ENCODE measurements around the gene RNF150. TPM values are rescaled to one million over a fixed set of nuclear protein-coding genes. Genes with fewer than 3 reads are reported as not detected.
A peak's percentile ranks its signal among the peaks of the same experiment; 100 is the strongest.

Gene RNF150
- total and polyA plus RNA-seq, 2 of the 8 experiments (the other 6 are each of a cell fraction or from before 2014, with no cell fraction given), result 3.4 to 4.8 TPM

GRCh38 chr4:141109983-141110382 is 23.3 kb downstream of the RNF150 start:
- Histone ChIP-seq H3K9me3 (ENCODE audit: insufficient read depth in 2 of 2, low read depth in 1 of 2, low read length in 1 of 2) (no peaks in the 10 kb centered on the region), H4K8ac (ENCODE audit: extremely low read depth, insufficient read depth, low read length) (no peak overlapping the region), H3K9ac (replicated peaks in 1 of 4; ENCODE audit: extremely low read depth in 1 of 4, low read depth in 3 of 4, low read length in 3 of 4) (no peak overlapping the region), H4K20me1 (replicated peaks in 1 of 2; ENCODE audit: control insufficient read depth in 1 of 2, insufficient read depth in 2 of 2, low read length in 2 of 2) (no peaks in the 10 kb centered on the region), H3K79me1 (ENCODE audit: low read depth, low read length) (no peaks in the 10 kb centered on the region), H2BK5ac (ENCODE audit: low read depth, low read length) (no peak overlapping the region), H3K79me2 (ENCODE audit: control insufficient read depth in 1 of 2, insufficient read depth in 2 of 2, low read length in 2 of 2) (no peaks in the 10 kb centered on the region), H3K4ac (replicated peaks; ENCODE audit: insufficient read length, low read depth, low read length) (no peak overlapping the region), H4K91ac (replicated peaks; ENCODE audit: insufficient read length, low read length) (no peak overlapping the region), H3K4me3 (ENCODE audit: extremely low read depth in 1 of 4, insufficient read depth in 2 of 4, low read depth in 3 of 4, low read length in 4 of 4) (no peak overlapping the region), H3K4me2 (ENCODE audit: insufficient read depth in 1 of 2, low read depth in 2 of 2, low read length in 2 of 2) (no peak overlapping the region), H2BK12ac (ENCODE audit: low read depth, low read length) (no peak overlapping the region), H3K27me3 (replicated peaks in 1 of 4; ENCODE audit: control insufficient read depth in 3 of 4, extremely low read depth in 1 of 4, insufficient read depth in 3 of 4, low read length in 3 of 4) (no peaks in the 10 kb centered on the region), H2AK5ac (ENCODE audit: low read depth, low read length) (no peak overlapping the region), H4K5ac (ENCODE audit: insufficient read length, low read depth, low read length) (no peak overlapping the region), H3K4me1 (replicated peaks in 1 of 4; ENCODE audit: control insufficient read depth in 3 of 4, insufficient read depth in 4 of 4, low read length in 3 of 4) (no peaks in the 10 kb centered on the region), H3K23ac (ENCODE audit: insufficient read length) (no peak overlapping the region), H3K56ac (replicated peaks; ENCODE audit: insufficient read length, low read depth, low read length) (no peak overlapping the region), H2BK20ac (ENCODE audit: low read length) (no peak overlapping the region), H2BK120ac (replicated peaks; ENCODE audit: low read depth, low read length) (no peak overlapping the region), H3K23me2 (ENCODE audit: low read depth, low read length) (no peaks in the 10 kb centered on the region; the same call in 1 of the 2 replicates), H2BK15ac (ENCODE audit: low read length) (no peak overlapping the region), H3K14ac (ENCODE audit: insufficient read length) (no peak overlapping the region), H3K27ac (ENCODE audit: low read depth, low read length) (no peak overlapping the region), H3K18ac (ENCODE audit: extremely low read depth, low read length) (no peak overlapping the region), H3K36me3 (ENCODE audit: control insufficient read depth in 2 of 4, insufficient read depth in 4 of 4, low read length in 3 of 4) (no peaks in the 10 kb centered on the region), H2AFZ (ENCODE audit: low read length) (no peak overlapping the region)
- peak; percentile 24 for FAIRE-seq
- WGBS, 2 experiments (ENCODE audit: extremely low coverage in 1 of 2, insufficient coverage in 1 of 2, insufficient read length in 1 of 2, insufficient replicate concordance in 2 of 2, low coverage in 1 of 2, low lambda C conversion rate in 2 of 2, missing lambda C conversion rate in 1 of 2), result 75% methylated on average over 4 of the region's 4 CpGs; no CpG with 5 or more reads in 1 of the 2 experiments
- ChIA-PET POLR2A (ENCODE audit: partially characterized antibody) (no interaction called here), CTCF (ENCODE audit: partially characterized antibody) (interaction anchor here (0.8 kb wide), 1 partner anchor 244 kb away, joined by 3 read pairs; no protein-coding TSS in a partner anchor)
- peak; percentile 49 to 51 for TF ChIP-seq RAD21 (IDR thresholded peaks at IDR 0.05 in 1 of 2, conservative IDR thresholded peaks at IDR 0.05 in 1 of 2; ENCODE audit: low read depth in 2 of 2, low read length in 2 of 2)
- TF ChIP-seq, protein P1, sequence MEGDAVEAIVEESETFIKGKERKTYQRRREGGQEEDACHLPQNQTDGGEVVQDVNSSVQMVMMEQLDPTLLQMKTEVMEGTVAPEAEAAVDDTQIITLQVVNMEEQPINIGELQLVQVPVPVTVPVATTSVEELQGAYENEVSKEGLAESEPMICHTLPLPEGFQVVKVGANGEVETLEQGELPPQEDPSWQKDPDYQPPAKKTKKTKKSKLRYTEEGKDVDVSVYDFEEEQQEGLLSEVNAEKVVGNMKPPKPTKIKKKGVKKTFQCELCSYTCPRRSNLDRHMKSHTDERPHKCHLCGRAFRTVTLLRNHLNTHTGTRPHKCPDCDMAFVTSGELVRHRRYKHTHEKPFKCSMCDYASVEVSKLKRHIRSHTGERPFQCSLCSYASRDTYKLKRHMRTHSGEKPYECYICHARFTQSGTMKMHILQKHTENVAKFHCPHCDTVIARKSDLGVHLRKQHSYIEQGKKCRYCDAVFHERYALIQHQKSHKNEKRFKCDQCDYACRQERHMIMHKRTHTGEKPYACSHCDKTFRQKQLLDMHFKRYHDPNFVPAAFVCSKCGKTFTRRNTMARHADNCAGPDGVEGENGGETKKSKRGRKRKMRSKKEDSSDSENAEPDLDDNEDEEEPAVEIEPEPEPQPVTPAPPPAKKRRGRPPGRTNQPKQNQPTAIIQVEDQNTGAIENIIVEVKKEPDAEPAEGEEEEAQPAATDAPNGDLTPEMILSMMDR (IDR thresholded peaks at IDR 0.05; ENCODE audit: control extremely low read depth in 1 of 3, insufficient read depth in 1 of 3, low read depth in 1 of 3, low read length in 3 of 3), result peak in 2 of 3 experiments; percentile 32 to 39; a peak in 2 of 4 replicates
- no peak for TF ChIP-seq USF2 (IDR thresholded peaks at IDR 0.05; ENCODE audit: low read length)
- TF ChIP-seq ATF2 (IDR thresholded peaks at IDR 0.05; ENCODE audit: low read length), result no peak
- DNase-seq (ENCODE audit: low read depth in 1 of 2, low spot score in 2 of 2), result no peak

All from H1 (cell line).